DMS 273 (cell line): ENCODE results near the gene LGALS1.
"Not testable (repeated sequence)": the region's sequence is repeated elsewhere in the genome, so short reads cannot be mapped to it uniquely, and the experiment has no call there.

ENCODE experiments used
- DNase-seq: peaks from one replicate; lab custom pipeline; 2025; ENCODE audit not compliant: unreplicated experiment; lab: John Stamatoyannopoulos, UW

Gene LGALS1

GRCh38 chr22:37684803-37685615 lies 9.6 kb downstream of the LGALS1 start:
- DNase-seq, result no peak

DNA sequence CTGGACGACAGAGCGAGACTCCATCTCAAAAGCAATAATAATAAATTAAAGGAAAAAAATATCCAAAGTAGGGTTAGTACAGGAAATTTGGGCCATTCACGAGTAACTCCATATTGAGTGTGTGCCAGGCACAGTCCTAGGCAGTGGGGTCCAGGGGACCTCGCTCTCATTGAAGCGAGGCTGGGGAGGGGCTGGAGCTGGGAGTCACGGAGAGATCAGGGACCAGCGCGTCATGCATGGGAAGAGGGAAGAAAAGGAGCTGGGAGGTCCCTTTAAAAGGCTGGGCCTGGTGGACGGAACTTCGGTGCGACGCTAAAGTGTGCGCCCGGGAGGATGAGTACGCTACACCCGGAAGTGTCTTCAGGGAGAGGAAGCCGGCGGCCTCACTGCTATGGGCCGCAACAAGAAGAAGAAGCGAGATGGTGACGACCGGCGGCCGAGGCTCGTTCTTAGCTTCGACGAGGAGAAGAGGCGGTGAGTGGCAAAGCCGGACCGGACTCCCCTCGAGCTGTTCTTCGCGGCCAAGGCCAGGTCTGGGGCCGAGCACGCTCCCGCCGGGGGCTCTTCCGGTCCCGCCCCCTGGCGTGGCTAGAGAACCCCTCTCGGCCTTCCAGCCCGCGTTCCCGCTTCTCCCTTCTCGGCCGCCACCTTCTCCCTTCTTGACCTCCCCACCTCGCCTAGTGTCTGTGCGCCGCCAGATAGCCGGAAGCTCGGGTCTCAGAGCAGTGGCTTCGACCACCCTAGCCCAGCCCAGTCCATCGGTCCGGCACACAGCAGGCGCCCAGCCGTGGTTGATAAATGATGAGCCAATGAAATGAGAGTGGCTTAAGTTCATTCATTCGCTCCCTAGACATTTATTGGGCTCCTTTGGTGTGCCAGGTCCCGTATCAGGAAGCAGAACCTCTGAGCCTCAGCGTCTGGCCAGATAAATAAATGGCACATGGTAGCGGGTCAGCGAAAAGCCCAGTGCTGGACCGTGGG lies 10.9 kb downstream of the LGALS1 start, which contains the start of gene NOL12:
TSS of gene NOL12 (plus strand) at position 342 of the 981 bp plus-strand sequence. CDS start at position 392, 50 bp downstream.
- peak; percentile 89 for DNase-seq

GRCh38 chr22:37690407-37690806 lies 15.0 kb downstream of the LGALS1 start:
- no peak for DNase-seq

DNA sequence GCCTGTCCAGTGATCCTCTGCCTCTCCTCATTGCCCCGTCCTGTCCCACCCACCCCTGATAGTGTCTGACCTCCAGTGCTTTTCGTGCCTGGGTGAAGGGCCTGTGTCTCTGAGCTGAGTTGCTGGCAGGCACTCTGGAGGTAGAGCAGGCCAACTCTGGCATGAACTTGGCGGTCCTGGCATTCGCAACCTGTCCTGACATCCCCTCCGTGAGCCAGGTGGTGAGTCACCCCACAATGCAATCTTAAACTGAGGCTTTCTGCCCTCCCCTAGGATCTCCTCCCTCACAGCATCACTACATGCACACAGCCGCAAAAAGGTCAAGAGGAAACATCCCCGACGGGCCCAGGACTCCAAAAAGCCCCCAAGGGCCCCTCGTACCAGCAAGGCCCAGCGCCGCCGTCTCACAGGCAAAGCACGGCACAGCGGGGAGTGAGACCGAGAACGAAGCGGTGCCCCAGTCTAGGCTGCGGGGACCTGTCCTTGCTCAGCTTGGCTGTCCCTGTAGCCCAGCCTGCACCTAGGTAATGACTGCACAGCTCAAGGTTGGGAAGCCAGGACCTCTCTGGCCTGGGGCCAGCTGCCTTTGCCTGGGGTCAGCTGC lies 15.6 kb downstream of the LGALS1 start:
- no peak for DNase-seq

DNA sequence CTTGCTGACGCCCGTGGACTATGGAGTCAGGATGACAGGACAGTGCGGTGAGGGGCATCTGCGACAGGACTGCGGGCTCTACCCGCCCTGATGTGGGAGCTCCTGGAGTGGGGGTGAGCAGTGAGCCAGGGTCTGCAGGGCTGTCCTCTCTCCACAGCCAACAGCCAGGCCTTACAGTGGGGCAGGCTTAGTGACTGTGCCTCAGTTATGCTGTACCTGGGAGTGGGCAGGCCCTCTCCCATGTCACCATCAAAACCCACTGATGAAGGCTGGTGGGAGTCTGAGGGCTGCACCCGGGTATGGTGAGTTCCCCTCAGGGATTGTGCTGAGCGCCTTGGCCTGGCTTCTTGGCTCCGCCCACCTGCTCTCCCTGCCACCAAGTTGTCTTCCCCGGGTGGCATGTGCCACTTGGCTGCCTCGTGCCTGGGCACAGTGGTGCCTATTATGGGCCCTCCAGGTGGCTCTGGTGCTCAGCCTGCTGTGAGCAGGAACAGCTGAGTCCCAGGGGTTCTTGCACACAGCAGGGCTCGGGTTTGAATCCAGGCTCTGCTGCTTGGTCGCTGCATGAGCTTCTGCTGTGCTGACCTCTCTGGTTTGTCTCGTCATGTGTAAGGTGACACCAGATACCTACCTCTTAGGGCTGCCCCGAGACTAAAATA lies 17.3 kb downstream of the LGALS1 start:
- no peak for DNase-seq

GRCh38 chr22:37694131-37694530 lies 18.7 kb downstream of the LGALS1 start:
- not testable (repeated sequence) for DNase-seq

DNA sequence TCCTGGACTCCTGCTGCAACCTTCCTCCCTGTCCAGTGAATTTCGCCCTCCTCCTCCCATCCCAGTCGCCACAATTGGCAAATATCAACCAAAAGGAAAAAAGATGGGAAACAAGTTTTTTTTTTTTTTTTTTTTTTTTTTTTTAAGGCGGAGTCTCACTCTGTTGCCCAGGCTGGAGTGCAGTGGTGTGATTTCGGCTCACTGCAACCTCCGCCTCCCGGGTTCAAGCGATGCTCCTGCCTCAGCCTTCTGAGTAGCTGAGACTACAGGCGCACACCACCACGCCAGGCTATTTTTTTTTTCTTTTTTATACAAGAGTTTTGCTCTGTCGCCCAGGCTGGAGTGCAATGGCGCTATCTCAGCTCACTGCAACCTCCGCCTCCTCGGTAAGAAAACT lies 20.8 kb downstream of the LGALS1 start:
- DNase-seq, result not testable (repeated sequence)

DNA sequence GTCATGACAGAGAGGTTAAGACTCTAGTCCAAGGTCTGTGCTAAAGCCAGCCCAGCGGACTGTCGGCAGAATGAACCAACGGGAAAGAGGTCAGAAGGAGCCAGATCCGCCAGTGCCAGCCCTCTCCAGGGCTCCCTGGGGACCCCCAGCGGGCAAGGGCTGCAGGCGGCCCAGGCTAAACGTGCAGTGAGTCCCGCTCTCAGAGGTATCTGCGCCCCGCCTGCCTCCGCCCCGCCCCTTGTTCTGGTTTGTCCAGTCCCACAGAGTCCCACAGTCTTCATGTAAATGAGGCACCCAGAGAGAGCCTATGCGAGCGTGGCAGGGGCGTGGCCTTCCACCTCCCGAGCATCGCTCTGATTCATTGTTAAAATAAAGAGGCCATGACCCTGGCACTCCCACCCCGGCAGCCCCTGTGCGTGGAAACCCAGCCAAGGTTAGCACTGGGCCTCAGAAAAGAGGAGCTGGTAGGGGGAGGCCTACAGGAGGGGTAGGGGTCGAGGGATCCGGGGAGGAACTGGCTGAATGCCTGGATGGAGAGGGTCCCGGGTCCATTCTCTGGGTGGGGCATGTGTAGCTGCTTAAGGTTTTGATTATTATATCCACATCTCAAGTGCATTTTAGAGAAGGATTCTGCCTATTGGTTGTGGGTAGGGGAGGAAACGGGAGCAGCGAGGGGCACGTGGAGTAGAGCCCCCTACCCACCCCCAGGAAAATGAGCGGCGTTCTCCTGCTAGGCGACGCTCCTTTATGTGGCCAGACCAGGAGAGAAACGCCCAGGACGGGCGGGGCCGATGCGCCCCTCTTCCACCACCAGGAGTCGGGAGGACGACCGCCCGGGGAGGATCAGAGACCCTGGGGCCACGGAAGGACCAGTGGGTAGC lies 21.5 kb downstream of the LGALS1 start, which contains the start of gene TRIOBP:
TSS of gene TRIOBP (plus strand) at position 392 of the 881 bp plus-strand sequence. CDS start 4,318 bp downstream, outside the sequence.
- peak; percentile 97 for DNase-seq

GRCh38 chr22:37697538-37697835 lies 22.1 kb downstream of the LGALS1 start:
- DNase-seq, result no peak

GRCh38 chr22:37701141-37701786 lies 25.8 kb downstream of the LGALS1 start:
- DNase-seq, result no peak

DNA sequence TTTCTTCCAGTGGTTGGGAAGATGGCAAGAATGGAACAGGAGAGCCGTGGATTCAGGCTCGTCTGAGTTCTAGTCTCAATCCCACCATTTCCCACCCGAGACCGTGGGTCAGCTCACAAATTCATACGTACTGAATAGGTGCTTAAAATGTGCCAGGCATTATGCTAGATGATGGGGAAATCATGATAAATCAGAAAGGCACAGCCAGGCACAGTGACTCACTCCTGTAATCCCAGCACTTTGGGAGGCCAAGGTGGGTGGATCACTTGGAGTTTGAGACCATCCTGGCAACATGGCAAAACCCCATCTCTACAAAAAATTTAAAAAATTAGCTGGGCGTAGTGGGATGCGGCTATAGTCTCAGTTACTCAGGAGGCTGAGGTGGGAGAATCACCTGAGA lies 28.5 kb downstream of the LGALS1 start:
- DNase-seq, result no peak

- DNase-seq, result no peak
Observed at GRCh38 chr22:37704645-37705044, 29.2 kb downstream of the LGALS1 start.

DNA sequence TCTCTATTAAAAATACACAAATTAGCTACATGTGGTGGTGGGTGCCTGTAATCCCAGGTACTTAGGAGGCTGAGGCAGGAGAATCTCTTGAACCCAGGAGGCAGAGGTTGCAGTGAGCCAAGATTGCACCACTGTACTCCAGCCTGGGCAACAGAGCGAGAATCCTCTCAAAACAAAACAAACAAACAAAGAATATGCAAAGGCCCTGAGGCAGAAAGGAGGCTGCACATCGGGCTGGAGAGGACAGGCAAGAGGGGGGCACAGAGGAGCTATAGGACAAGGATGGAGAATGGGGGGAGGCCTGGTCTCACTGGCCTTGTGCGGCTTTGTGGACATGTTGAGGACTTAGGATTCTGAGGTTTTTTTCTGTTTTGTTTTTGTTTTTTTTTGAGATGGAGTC lies 29.8 kb downstream of the LGALS1 start:
- no peak for DNase-seq

DNA sequence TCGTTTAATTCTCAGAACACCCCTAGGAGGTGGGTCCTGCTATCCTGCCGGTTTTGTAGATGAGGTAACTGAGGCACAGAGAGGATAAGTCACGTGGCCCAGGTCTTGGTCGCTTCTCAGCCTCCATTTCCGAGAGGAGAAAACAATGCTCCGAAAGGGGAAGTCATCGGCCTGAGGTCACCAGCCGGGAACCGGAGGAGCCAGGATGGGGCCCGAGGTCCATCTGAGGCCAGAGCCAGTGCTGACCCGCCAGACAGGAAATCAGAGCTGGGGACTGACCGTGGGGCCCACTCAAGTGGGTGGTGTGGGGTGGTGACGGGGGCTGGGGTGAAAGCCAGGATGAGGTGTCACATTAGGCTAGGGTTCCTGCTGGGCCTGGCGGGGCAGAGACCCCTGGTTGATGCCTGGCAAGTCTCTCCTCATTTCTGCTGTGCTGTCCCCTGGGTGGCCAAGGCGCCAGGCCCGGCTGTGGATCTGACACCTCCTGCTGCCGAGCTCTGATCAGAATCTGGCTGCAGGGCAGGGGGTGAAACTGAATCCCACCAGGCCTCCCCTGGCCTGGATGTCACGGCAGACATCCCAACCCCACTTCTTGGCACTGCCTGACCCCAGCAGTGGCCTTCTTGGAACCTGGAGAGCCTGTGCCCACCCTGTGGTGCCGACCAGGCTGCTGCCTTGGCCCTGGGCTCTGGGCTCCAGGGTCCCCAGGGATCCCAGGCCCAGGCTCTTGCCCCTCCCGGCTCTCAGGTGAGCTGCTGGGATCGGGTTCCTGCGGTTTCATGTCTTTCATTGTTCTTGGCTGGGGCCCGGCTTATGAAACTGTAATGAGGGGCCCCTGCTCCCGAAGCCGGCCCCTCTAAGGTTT lies 33.4 kb downstream of the LGALS1 start:
- no peak for DNase-seq

DNA sequence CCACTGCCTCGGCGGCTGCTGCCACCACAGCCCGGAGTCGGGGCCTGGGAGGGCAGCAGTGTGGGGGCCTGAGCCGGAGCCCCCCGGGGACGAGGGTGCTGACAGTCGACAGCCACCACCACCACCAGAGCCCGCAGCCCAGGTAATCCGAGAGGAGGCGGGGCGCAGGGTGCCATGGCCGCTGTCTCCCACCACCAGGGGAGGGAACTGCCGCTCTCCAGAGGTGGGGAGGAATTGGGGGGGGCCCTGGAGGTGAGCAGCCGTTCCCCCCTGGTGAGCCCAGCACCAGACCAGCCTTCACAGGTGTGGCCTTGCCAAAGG lies 34.0 kb downstream of the LGALS1 start:
- no peak for DNase-seq

- no peak for DNase-seq
Observed at GRCh38 chr22:37710675-37711074, 35.2 kb downstream of the LGALS1 start.

DNA sequence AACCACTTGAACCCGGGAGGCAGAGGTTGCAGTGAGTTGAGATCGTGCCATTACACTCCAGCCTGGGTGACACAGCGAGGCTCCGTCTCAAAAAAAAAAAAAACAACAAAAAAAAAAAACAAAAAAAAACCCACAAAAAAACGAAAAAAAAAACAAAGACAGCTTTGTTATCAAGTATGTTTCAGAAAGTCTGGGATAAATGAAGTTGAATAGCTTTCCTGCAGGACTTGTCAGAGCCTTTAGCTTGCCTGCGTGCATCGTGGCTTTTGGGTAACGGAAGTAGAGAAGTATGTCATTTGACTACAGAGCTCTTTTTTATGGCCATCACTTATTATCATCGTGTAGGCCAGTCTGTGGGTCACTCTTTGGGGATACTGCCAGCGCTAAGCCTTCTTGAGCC lies 36.1 kb downstream of the LGALS1 start:
- no peak for DNase-seq

DNA sequence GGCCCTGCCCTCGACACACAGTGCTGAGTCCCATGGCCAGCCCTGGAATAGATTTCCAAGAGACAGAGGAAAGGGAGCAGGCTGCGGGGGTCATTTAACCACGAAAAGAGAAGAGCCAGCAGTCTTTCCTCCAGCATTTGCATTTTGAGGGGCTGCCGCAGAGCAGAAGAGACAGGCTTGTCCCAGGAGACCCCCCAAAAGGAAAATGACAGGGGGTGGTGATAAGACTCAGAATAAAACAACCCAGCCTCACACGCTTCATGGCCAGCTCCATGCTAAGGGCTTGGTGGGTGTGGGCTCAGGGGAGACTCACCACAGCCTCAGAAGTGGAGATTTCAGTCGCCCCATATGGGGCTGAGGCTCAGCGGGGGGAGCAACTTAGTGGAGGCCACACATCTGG lies 38.3 kb downstream of the LGALS1 start:
- no peak for DNase-seq

DNA sequence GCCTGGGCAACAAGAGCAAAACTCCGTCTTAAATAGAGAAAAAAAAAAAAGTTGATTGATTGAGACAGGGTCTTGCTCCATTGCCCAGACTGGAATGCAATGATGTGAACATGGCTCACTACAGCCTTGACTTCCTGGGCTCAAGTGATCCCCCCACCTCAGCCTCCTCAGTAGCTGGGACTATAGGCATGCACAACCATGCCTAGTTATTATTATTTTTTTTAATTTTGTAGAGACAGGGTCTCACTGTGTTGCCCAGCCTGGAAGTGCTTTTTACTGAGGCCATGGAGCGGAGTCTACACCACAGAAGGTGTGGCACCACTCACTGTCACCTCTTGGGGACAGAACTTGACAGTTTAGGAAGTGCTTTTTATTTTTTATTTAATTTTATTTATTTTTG lies 39.2 kb downstream of the LGALS1 start:
- DNase-seq, result no peak
